AG04450 (cell line): ENCODE data around the gene SREBF2. TPM values are rescaled to one million over a fixed set of nuclear protein-coding genes. Genes with fewer than 3 reads are reported as not detected.

ENCODE experiments used
- CTCF ChIA-PET: fragments of 300-600, 350-600 bp; formaldehyde crosslinking; extraction: SDS; loops from one replicate; lab custom pipeline; 2022; ENCODE audit warnings: antibody characterized with exemption, inconsistent platforms; lab: Charles Lee
- POLR2A ChIA-PET: fragments of 350-600 bp; formaldehyde crosslinking; extraction: SDS; loops from one replicate; lab custom pipeline; 2021; ENCODE audit warnings: antibody characterized with exemption, inconsistent platforms; lab: Yijun Ruan, JAX
- DNase-seq: peaks from one replicate; pipeline ENCODE4 v3.0.0-alpha.2; 2011; ENCODE audit warnings: low read depth, low spot score
- H3K27ac ChIP-seq: one replicate; pipeline ENCODE4 v1.5.1; 2012; ENCODE audit warnings: low read depth, low read length, control low read depth
- H3K27me3 ChIP-seq: one replicate; pipeline ENCODE4 v1.6.0; 2012; ENCODE audit warnings: low read length; ENCODE audit not compliant: control insufficient read depth, insufficient read depth
- H3K4me3 ChIP-seq: 2 replicates; pipeline ENCODE4 v1.5.1; 2011; ENCODE audit warnings: mild to moderate bottlenecking, low read depth, low read length, control low read depth
- H3K9me3 ChIP-seq: 2 replicates; pipeline ENCODE4 v1.5.1; 2012; ENCODE audit warnings: low read length; ENCODE audit not compliant: control insufficient read depth, insufficient read depth
- CTCF ChIP-seq: IDR thresholded peaks from 2 replicates; pipeline ENCODE4 v1.5.1; 2011; ENCODE audit warnings: low read depth, low read length, control low read depth, inconsistent platforms
- polyA plus RNA-seq: library from polyadenylated mRNA; depleted of rRNA; stranded (reverse); fragments of >200 nt; gene quantifications from 2 replicates; pipeline ENCODE4 v1.2.3, GENCODE V29; 2011

SREBF2 gene
- polyA plus RNA-seq, 1 experiment, result 31.7 TPM

DNA sequence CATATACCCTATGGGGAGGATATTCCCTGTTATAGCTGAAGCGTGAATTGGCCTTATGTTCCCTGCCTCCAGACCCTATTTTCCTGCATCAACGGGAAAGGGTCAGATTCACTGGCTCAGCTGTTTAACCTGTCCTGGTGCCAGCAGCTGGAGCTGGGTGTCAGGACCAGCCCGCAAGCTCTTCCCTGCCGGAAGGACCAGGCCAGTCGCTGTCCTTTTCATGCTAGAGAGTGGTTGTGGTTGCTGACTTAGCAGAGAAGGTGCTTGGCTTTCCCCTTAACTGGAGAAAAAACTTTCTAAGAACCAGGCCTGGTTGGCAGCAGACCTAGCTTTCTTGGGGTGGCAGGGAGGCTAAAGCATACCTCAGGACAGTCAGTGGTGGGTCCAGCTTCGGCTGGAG is 5.2 kb upstream of the SREBF2 start:
- no peak for DNase-seq
- Histone ChIP-seq H3K9me3 (no peaks in the 10 kb centered on the region), H3K4me3 (no peak overlapping the region), H3K27me3 (no peaks in the 10 kb centered on the region), H3K27ac (no peak overlapping the region)
- CTCF ChIA-PET, result interaction anchor here (2.8 kb wide), 1 partner anchor 130 kb away, joined by 7 read pairs; no protein-coding TSS in a partner anchor
- no peak for TF ChIP-seq CTCF
- POLR2A ChIA-PET, result interaction anchor here (1.9 kb wide), 1 partner anchor 27 kb away, joined by 4 read pairs; the partner anchor contains the start of gene CCDC134

DNA sequence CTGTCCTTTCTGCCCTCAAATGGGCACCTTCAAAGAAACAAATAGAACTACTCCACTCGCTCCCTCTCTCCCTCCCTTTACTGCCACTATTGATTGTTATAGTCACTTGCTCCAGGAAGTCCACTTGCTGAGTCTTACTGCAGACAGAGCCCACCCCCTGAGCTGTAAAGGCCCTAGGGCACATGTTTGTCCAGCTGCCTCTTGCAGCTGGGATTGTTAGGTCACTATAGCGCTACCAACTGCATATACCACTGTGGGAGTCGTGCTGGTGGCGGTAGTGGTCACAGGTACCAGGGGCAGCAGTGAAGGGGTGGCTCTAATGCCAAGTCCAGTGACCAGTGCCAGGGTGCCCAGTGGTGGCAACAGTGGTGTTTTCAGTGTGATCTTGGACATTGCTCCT is 4.4 kb upstream of the SREBF2 start:
- H3K27me3 ChIP-seq, result no peaks in the 10 kb centered on the region
- H3K27ac ChIP-seq, result no peak overlapping the region
- no peaks in the 10 kb centered on the region for H3K9me3 ChIP-seq
- POLR2A ChIA-PET, result interaction anchor here (1.9 kb wide), 1 partner anchor 28 kb away, joined by 4 read pairs; the partner anchor contains the start of gene CCDC134
- no peak for DNase-seq
- CTCF ChIA-PET, result interaction anchor here (2.8 kb wide), 1 partner anchor 131 kb away, joined by 7 read pairs; no protein-coding TSS in a partner anchor
- TF ChIP-seq CTCF, result no peak
- H3K4me3 ChIP-seq, result no peak overlapping the region

- no peak overlapping the region for H3K4me3 ChIP-seq
- H3K27me3 ChIP-seq, result no peaks in the 10 kb centered on the region
- no peaks in the 10 kb centered on the region for H3K9me3 ChIP-seq
- ChIA-PET POLR2A (interaction anchor here (0.6 to 0.7 kb wide), 2 partner anchors 30 to 133 kb away, joined by 6 read pairs; partner anchors contain the start of gene CCDC134), CTCF (no interaction called here)
- DNase-seq, result no peak
- TF ChIP-seq CTCF, result no peak
- no peak overlapping the region for H3K27ac ChIP-seq
Measured at GRCh38 chr22:41830174-41830573, 2.7 kb upstream of the SREBF2 start.

DNA sequence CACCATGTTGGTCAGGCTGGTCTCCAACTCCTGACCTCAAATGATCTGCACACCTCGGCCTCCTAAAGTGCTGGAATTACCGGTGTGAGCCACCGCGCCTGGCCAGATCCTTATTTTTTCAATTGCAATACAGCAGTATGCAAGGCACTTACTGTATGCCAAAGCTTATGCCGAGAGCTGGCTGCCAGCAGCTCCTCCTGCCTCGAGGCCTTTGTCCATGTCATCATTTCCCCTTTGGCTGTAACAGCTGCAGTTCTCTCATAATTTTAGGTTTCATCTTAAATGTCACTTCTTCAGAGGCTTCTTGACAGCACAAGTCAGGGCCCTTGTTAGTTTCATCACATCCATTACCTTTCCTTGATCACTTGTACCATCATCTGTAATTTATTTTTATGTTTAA is 1.5 kb upstream of the SREBF2 start:
- CTCF ChIA-PET, result interaction anchor here (0.9 to 1.7 kb wide), 2 partner anchors 85 to 110 kb away, joined by 4 to 5 read pairs; no protein-coding TSS in a partner anchor
- no peak for TF ChIP-seq CTCF

DNA sequence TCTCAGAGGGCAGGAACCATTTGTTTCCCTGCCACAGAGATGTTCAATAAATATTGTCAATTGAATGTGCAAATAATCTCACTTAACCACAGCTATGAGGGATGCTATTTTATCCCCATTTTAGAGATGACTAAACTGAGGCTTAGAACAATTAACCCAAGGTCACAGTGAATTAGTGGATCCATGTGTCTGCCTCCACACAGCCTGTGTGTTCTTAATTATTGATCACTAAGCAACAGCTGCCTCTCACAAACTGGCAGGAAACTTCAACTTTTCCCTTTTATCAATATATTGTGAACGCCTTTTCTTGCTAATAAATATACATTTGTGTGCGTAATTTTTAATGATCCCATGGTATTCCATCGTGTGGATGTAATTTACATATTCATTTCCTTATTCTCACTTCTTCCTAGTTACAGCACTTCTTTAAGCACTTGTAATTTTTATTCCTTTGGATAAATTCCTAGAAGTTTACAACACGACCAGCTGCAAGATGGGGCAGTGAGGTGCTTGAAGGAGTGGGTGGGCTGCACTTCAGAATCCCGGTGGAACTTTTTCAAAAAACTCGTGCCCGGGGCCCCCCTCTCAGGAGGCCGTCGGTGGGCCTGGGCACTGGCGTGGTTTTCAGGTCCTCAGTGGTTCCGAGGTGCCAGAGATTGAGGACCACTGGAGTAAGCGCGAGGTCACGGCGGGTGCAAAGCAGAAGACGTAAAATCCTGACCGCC is 915 bp upstream of the SREBF2 start:
- Histone ChIP-seq H3K4me3 (peak overlapping the region; percentile 64), H3K27me3 (no peaks in the 10 kb centered on the region), H3K9me3 (no peaks in the 10 kb centered on the region), H3K27ac (peak overlapping the region; percentile 90)
- no peak for DNase-seq
- no peak for TF ChIP-seq CTCF
- ChIA-PET POLR2A (interaction anchor here (0.6 to 1.6 kb wide), 5 partner anchors 30 to 135 kb away, joined by 5 to 11 read pairs (median 6); partner anchors contain the start of genes CCDC134 and CENPM), CTCF (interaction anchor here (0.9 to 1.7 kb wide), 3 partner anchors 85 to 134 kb away, joined by 4 to 5 read pairs (median 5); no protein-coding TSS in a partner anchor)

More for the DNA sequence above, 1.5 kb upstream of the SREBF2 start:
- Histone ChIP-seq H3K27ac (no peak overlapping the region), H3K9me3 (no peaks in the 10 kb centered on the region), H3K4me3 (no peak overlapping the region), H3K27me3 (no peaks in the 10 kb centered on the region)
- no peak for DNase-seq
- POLR2A ChIA-PET, result interaction anchor here (0.6 kb wide), 1 partner anchor 116 kb away, joined by 3 read pairs; no protein-coding TSS in a partner anchor
